Measurements from ENCODE around the gene DIAPH2. TPM values are rescaled to one million over a fixed set of nuclear protein-coding genes. Genes with fewer than 3 reads are reported as not detected.
"Not testable (repeated sequence)": the region's sequence is repeated elsewhere in the genome, so short reads cannot be mapped to it uniquely, and the experiment has no call there.

The DIAPH2 gene
- total RNA-seq, 2 donors from 2014 or later = 12.5 to 18.3 TPM

GRCh38 chrX:96859422-96859821 lies 174.8 kb downstream of the DIAPH2 start:
- H3K27me3 Mint-ChIP-seq; ATAC-seq; H3K4me1 Mint-ChIP-seq; H3K27ac Mint-ChIP-seq; DNase-seq; H3K36me3 Mint-ChIP-seq (ENCODE audit: low read depth); H3K9me3 ChIP-seq (ENCODE audit: control insufficient read depth, low read length, poor library complexity, severe bottlenecking); H3K4me3 Mint-ChIP-seq: not testable (repeated sequence)

- peaks cover 6% of the 10 kb centered on the region for H3K4me1 Mint-ChIP-seq
- H3K27ac Mint-ChIP-seq = no peak overlapping the region
- DNase-seq = no peak
- ATAC-seq = no peak
- H3K4me3 Mint-ChIP-seq = no peak overlapping the region
- no peaks in the 10 kb centered on the region for H3K27me3 Mint-ChIP-seq
- H3K36me3 Mint-ChIP-seq (ENCODE audit: low read depth) = peaks cover 2% of the 10 kb centered on the region
- H3K9me3 ChIP-seq (ENCODE audit: control insufficient read depth, low read length, poor library complexity, severe bottlenecking) = no peaks in the 10 kb centered on the region
Observed at GRCh38 chrX:96861218-96861617, 176.6 kb downstream of the DIAPH2 start.

- no peaks in the 10 kb centered on the region for H3K9me3 ChIP-seq (ENCODE audit: control insufficient read depth, low read length, poor library complexity, severe bottlenecking)
- DNase-seq (no peak), ATAC-seq (no peak)
- peaks cover 6% of the 10 kb centered on the region for H3K4me1 Mint-ChIP-seq
- peaks cover 2% of the 10 kb centered on the region for H3K36me3 Mint-ChIP-seq (ENCODE audit: low read depth)
- no peak overlapping the region for H3K27ac Mint-ChIP-seq
- H3K4me3 Mint-ChIP-seq = no peak overlapping the region
- H3K27me3 Mint-ChIP-seq = no peaks in the 10 kb centered on the region
Observed at GRCh38 chrX:96861661-96862060, 177.0 kb downstream of the DIAPH2 start.

- H3K36me3 Mint-ChIP-seq (ENCODE audit: low read depth) = no peaks in the 10 kb centered on the region
- H3K4me1 Mint-ChIP-seq = no peaks in the 10 kb centered on the region
- H3K27ac Mint-ChIP-seq = no peak within 1 kb of the TSS
- no peaks in the 10 kb centered on the region for H3K27me3 Mint-ChIP-seq
- H3K4me3 Mint-ChIP-seq = no peak within 1 kb of the TSS
- no peaks in the 10 kb centered on the region for H3K9me3 ChIP-seq (ENCODE audit: control insufficient read depth, low read length, poor library complexity, severe bottlenecking)
- no peak for DNase-seq
- ATAC-seq = no peak
Observed at GRCh38 chrX:96883608-96884007, 199.0 kb downstream of the DIAPH2 start, which contains the start of gene RPA4. TSS of gene RPA4 (plus strand) at chrX:96883908. CDS start at chrX:96884311, 403 bp downstream.

GRCh38 chrX:96884027-96884426 lies 199.4 kb downstream of the DIAPH2 start:
- Mint-ChIP-seq H3K4me3 (no peak overlapping the region), H3K4me1 (no peaks in the 10 kb centered on the region), H3K27ac (no peak overlapping the region), H3K36me3 (ENCODE audit: low read depth) (no peaks in the 10 kb centered on the region), H3K27me3 (no peaks in the 10 kb centered on the region)
- DNase-seq = no peak
- ATAC-seq = no peak
- H3K9me3 ChIP-seq (ENCODE audit: control insufficient read depth, low read length, poor library complexity, severe bottlenecking) = no peaks in the 10 kb centered on the region

- DNase-seq = no peak
- H3K36me3 Mint-ChIP-seq (ENCODE audit: low read depth) = no peaks in the 10 kb centered on the region
- H3K4me1 Mint-ChIP-seq = no peaks in the 10 kb centered on the region
- H3K4me3 Mint-ChIP-seq = no peak overlapping the region
- ATAC-seq = no peak
- no peaks in the 10 kb centered on the region for H3K9me3 ChIP-seq (ENCODE audit: control insufficient read depth, low read length, poor library complexity, severe bottlenecking)
- no peaks in the 10 kb centered on the region for H3K27me3 Mint-ChIP-seq
- no peak overlapping the region for H3K27ac Mint-ChIP-seq
Observed at GRCh38 chrX:96889726-96890125, 205.1 kb downstream of the DIAPH2 start.

GRCh38 chrX:96906741-96907140 lies 222.1 kb downstream of the DIAPH2 start:
- ATAC-seq (no peak), DNase-seq (no peak)
- Mint-ChIP-seq H3K36me3 (ENCODE audit: low read depth) (peaks cover 1% of the 10 kb centered on the region), H3K27me3 (no peaks in the 10 kb centered on the region), H3K4me3 (no peak overlapping the region), H3K4me1 (peaks cover 7% of the 10 kb centered on the region), H3K27ac (no peak overlapping the region)
- H3K9me3 ChIP-seq (ENCODE audit: control insufficient read depth, low read length, poor library complexity, severe bottlenecking) = no peaks in the 10 kb centered on the region

GRCh38 chrX:96907516-96908272 lies 223.1 kb downstream of the DIAPH2 start:
- Mint-ChIP-seq H3K36me3 (ENCODE audit: low read depth) (peaks cover 4% of the 10 kb centered on the region), H3K27ac (no peak overlapping the region), H3K4me3 (no peak overlapping the region), H3K4me1 (peaks cover 7% of the 10 kb centered on the region), H3K27me3 (no peaks in the 10 kb centered on the region)
- ATAC-seq (no peak), DNase-seq (no peak)
- no peaks in the 10 kb centered on the region for H3K9me3 ChIP-seq (ENCODE audit: control insufficient read depth, low read length, poor library complexity, severe bottlenecking)

- no peak overlapping the region for H3K4me3 Mint-ChIP-seq
Observed at GRCh38 chrX:96909291-96909690, 224.6 kb downstream of the DIAPH2 start.

GRCh38 chrX:96918864-96919263 lies 234.2 kb downstream of the DIAPH2 start:
- ATAC-seq = no peak
- Mint-ChIP-seq H3K4me1 (no peaks in the 10 kb centered on the region), H3K27ac (no peak overlapping the region), H3K27me3 (no peaks in the 10 kb centered on the region), H3K4me3 (no peak overlapping the region), H3K36me3 (ENCODE audit: low read depth) (no peaks in the 10 kb centered on the region)
- H3K9me3 ChIP-seq (ENCODE audit: control insufficient read depth, low read length, poor library complexity, severe bottlenecking) = no peaks in the 10 kb centered on the region
- DNase-seq = no peak

More at GRCh38 chrX:96909291-96909690, 224.6 kb downstream of the DIAPH2 start:
- ATAC-seq (no peak), DNase-seq (no peak)
- Mint-ChIP-seq H3K36me3 (ENCODE audit: low read depth) (peaks cover 4% of the 10 kb centered on the region), H3K27me3 (no peaks in the 10 kb centered on the region), H3K4me1 (peaks cover 7% of the 10 kb centered on the region), H3K27ac (no peak overlapping the region)
- no peaks in the 10 kb centered on the region for H3K9me3 ChIP-seq (ENCODE audit: control insufficient read depth, low read length, poor library complexity, severe bottlenecking)

GRCh38 chrX:96919672-96920071 lies 235.0 kb downstream of the DIAPH2 start:
- no peaks in the 10 kb centered on the region for H3K36me3 Mint-ChIP-seq (ENCODE audit: low read depth)
- no peaks in the 10 kb centered on the region for H3K9me3 ChIP-seq (ENCODE audit: control insufficient read depth, low read length, poor library complexity, severe bottlenecking)
- no peaks in the 10 kb centered on the region for H3K4me1 Mint-ChIP-seq
- no peak overlapping the region for H3K4me3 Mint-ChIP-seq
- DNase-seq = no peak
- no peak for ATAC-seq
- H3K27ac Mint-ChIP-seq = no peak overlapping the region
- no peaks in the 10 kb centered on the region for H3K27me3 Mint-ChIP-seq

- ATAC-seq = no peak
- H3K36me3 Mint-ChIP-seq (ENCODE audit: low read depth) = peaks cover 2% of the 10 kb centered on the region
- no peak overlapping the region for H3K27ac Mint-ChIP-seq
- no peak overlapping the region for H3K4me3 Mint-ChIP-seq
- no peaks in the 10 kb centered on the region for H3K9me3 ChIP-seq (ENCODE audit: control insufficient read depth, low read length, poor library complexity, severe bottlenecking)
- no peaks in the 10 kb centered on the region for H3K4me1 Mint-ChIP-seq
- DNase-seq = no peak
- H3K27me3 Mint-ChIP-seq = no peaks in the 10 kb centered on the region
Observed at GRCh38 chrX:96924581-96924980, 239.9 kb downstream of the DIAPH2 start.

- ATAC-seq (no peak), DNase-seq (no peak)
- H3K27ac Mint-ChIP-seq = no peak overlapping the region
- H3K9me3 ChIP-seq (ENCODE audit: control insufficient read depth, low read length, poor library complexity, severe bottlenecking) = no peaks in the 10 kb centered on the region
- H3K4me3 Mint-ChIP-seq = no peak overlapping the region
- H3K4me1 Mint-ChIP-seq = no peaks in the 10 kb centered on the region
- peaks cover 2% of the 10 kb centered on the region for H3K36me3 Mint-ChIP-seq (ENCODE audit: low read depth)
- H3K27me3 Mint-ChIP-seq = no peaks in the 10 kb centered on the region
Observed at GRCh38 chrX:96929036-96929435, 244.4 kb downstream of the DIAPH2 start.

- H3K4me3 Mint-ChIP-seq = no peak overlapping the region
- no peaks in the 10 kb centered on the region for H3K4me1 Mint-ChIP-seq
- no peaks in the 10 kb centered on the region for H3K27me3 Mint-ChIP-seq
- ATAC-seq = no peak
- H3K9me3 ChIP-seq (ENCODE audit: control insufficient read depth, low read length, poor library complexity, severe bottlenecking) = no peaks in the 10 kb centered on the region
- no peak for DNase-seq
- H3K36me3 Mint-ChIP-seq (ENCODE audit: low read depth) = no peaks in the 10 kb centered on the region
- no peak overlapping the region for H3K27ac Mint-ChIP-seq
Observed at GRCh38 chrX:96957718-96958117, 273.1 kb downstream of the DIAPH2 start.
